Neural cell (in vitro differentiated cells): Measurements from ENCODE around the gene ITPR2.

Source experiments
- CTCF ChIP-seq: fragments of 450-650 bp; IDR thresholded peaks from 2 replicates; pipeline ENCODE4 v1.5.1; 2014; ENCODE audit warnings: antibody characterized with exemption, mild to moderate bottlenecking, moderate library complexity; ENCODE audit not compliant: poor library complexity, severe bottlenecking
- EP300 ChIP-seq: fragments of 450-650 bp; conservative IDR thresholded peaks from 2 replicates; pipeline ENCODE4 v1.6.1; 2014; ENCODE audit warnings: antibody characterized with exemption, mild to moderate bottlenecking, moderate library complexity; ENCODE audit not compliant: poor library complexity, severe bottlenecking
- EZH2 ChIP-seq: fragments of 200-600, 300-800 bp; shearing (Covaris generic), sonication (generic); IDR thresholded peaks from 2 replicates; pipeline ENCODE4 v1.6.1; 2014; ENCODE audit warnings: antibody characterized with exemption, low read length, borderline replicate concordance, mild to moderate bottlenecking; ENCODE audit not compliant: insufficient read depth, poor library complexity, severe bottlenecking
- POLR2AphosphoS5 ChIP-seq: IDR thresholded peaks from 2 replicates; pipeline ENCODE4 v1.6.1; 2012
- RAD21 ChIP-seq: fragments of 450-650 bp; conservative IDR thresholded peaks from 2 replicates; pipeline ENCODE4 v1.6.1; 2014; ENCODE audit warnings: antibody characterized with exemption, mild to moderate bottlenecking, moderate library complexity
- TAF1 ChIP-seq: IDR thresholded peaks from 2 replicates; pipeline ENCODE4 v1.6.1; 2012; ENCODE audit warnings: low read depth

GRCh38 chr12:26292596-26292995 lies 540.4 kb downstream of the ITPR2 start:
- TF ChIP-seq CTCF: no peak
- TF ChIP-seq TAF1: no peak
- TF ChIP-seq EZH2: no peak
- no peak for TF ChIP-seq POLR2AphosphoS5
- no peak for TF ChIP-seq EP300
- TF ChIP-seq RAD21: no peak
